ENCODE data around the gene PNPO.

GRCh38 chr17:47996201-47996600, 54.8 kb downstream of the PNPO start:
- TF ChIP-seq CTCF (IDR thresholded peaks at IDR 0.05) (no peak), POLR2A (IDR thresholded peaks at IDR 0.05) (no peak), POLR2AphosphoS5 (IDR thresholded peaks at IDR 0.05) (no peak)
